HG03354 (cell line): ENCODE measurements around the gene FMN2.
"Not testable (repeated sequence)": the region's sequence is repeated elsewhere in the genome, so short reads cannot be mapped to it uniquely, and the experiment has no call there.

Experiments used
- ATAC-seq: cut with Tn5 transposase; IDR thresholded peaks from one replicate; pipeline ENCODE4 v1.9.1; 2021; ENCODE audit warnings: mild to moderate bottlenecking; ENCODE audit not compliant: unreplicated experiment, poor library complexity, severe bottlenecking

FMN2 gene

DNA sequence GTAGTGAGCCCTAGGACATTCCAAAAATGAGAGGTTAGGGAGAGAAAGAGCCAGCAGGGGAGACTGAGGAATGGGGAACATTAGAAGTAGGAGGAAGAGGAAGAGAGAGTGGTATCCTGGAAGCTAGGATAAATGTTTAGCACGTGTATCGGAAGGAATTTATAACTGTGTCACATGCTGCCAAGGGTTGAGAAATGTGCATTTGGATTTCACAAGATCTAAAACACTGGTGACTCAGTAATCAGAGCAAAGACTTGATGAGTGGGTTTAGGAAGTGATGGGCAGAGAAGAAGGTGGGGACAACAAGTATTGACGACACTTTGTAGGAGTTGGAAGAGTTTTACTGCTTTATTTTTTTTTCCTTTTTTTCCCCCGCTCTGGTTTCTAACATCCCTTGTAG is 193.9 kb downstream of the FMN2 start:
- ATAC-seq: no peak

DNA sequence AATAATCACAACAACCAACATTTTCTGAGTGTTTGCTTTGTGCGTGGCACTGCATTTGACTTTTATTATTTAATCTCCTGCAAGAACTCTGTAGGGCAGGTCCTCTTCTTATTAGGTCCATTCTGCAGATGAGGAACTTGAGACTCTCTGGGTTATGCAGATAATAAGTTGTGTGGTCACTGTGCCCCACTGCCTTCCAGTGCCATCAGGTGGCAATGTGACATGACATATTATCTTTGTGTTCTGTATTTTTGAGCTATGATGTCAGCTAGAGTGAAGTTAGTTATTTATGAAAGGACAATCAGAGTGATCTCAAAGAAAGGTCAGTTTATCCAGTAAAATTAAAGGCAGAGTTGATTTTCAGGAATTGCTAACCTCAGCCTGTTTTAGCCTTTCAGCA is 196.0 kb downstream of the FMN2 start:
- no peak for ATAC-seq

GRCh38 chr1:240293706-240294105 is 202.0 kb downstream of the FMN2 start:
- no peak for ATAC-seq

DNA sequence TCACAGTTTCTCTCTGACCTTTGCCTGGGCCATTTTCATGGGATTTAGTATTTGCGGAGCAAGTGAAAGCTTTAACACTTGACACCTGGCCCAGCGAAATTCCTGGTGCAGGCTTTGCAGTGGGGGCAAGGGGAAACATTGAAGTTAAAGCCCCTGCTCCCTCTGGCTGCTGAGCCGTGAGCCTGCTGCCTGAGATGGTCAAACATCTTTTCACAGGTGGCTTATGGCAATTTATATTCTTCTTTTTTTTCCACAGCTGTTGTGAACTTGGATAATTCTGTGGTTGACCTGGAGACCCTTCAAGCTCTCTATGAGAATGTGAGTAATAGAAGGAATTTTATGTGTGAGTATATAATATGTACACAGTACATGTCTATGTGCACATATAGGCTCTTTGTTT is 202.9 kb downstream of the FMN2 start:
- ATAC-seq: no peak

DNA sequence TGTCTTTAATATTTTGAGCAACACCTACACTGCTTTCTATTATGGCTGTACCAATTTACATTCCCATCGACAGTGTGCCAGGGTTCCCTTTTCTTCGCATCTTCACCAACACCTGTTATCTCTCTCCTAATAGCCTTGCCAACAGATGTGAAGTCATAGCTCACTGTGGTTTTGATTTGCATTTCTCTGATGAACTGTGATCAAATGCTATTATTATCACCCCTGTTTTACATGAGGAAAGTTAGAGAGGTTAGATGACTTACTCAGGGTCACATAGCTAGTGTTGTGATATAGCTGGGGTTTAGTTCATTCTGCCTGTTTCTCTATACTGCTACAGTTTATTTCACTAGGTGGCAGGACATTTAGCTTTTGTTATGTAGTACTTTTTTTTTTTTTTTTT is 204.1 kb downstream of the FMN2 start:
- ATAC-seq: no peak

DNA sequence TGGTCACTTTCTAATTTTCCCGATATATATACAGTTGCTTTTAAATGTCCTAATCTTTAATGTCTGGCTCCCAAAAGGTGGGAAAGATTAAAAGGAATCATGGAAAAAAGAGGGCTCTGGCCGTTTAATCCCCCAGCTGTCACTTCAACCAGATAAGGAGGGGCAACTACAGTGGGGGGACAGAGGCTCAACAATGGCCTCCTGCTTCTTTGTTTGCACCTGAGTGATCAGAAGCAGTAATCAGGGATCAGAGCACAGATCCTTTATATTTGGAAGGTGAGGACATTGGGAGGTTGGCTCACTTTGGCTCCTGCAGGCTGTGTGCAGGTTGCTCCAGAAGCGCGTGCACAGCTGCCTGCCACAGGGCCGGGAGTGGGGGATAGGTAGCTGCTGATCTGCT is 212.8 kb downstream of the FMN2 start:
- no peak for ATAC-seq

GRCh38 chr1:240306673-240307072 is 215.0 kb downstream of the FMN2 start:
- no peak for ATAC-seq

DNA sequence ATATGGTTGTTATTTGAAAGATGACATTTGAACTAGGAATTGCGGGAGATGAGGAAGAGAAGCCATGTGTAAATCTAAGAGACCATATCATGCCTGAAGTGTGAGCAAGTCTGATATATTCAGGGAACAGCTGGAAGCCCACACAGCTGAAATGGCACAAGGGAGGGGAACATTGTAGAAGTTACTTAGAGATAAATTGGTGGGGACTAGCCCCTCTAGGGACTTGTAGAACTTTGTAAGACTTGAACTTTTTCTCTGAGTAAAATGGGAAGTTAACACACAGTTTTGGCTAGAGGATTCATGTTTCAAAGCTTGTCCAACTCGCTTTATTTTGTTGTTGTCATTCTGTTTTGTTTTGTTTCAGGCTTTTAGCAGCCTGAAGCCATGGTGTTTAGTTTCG is 216.4 kb downstream of the FMN2 start:
- ATAC-seq: no peak

GRCh38 chr1:240309769-240310168 is 218.1 kb downstream of the FMN2 start:
- ATAC-seq: no peak

GRCh38 chr1:240310226-240310925 is 218.7 kb downstream of the FMN2 start:
- no peak for ATAC-seq

DNA sequence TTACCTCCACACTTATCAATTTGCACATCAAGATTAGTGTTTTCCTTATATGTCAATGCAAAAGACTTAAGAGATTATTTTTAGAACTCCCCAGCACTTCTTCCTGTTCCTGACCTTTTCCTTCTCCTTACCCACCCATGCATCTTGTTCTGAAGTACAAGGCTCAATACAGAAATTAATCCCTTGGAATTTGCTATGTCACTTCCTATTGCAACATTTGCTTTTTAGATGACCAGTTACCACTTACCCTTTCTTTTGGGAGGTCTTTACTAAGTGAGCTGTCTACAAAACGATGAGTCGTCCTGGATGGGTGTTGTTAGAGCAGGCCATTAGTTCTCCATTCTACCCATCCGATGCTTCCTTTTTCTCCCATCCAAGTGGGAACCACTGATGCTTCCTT is 221.2 kb downstream of the FMN2 start:
- no peak for ATAC-seq

DNA sequence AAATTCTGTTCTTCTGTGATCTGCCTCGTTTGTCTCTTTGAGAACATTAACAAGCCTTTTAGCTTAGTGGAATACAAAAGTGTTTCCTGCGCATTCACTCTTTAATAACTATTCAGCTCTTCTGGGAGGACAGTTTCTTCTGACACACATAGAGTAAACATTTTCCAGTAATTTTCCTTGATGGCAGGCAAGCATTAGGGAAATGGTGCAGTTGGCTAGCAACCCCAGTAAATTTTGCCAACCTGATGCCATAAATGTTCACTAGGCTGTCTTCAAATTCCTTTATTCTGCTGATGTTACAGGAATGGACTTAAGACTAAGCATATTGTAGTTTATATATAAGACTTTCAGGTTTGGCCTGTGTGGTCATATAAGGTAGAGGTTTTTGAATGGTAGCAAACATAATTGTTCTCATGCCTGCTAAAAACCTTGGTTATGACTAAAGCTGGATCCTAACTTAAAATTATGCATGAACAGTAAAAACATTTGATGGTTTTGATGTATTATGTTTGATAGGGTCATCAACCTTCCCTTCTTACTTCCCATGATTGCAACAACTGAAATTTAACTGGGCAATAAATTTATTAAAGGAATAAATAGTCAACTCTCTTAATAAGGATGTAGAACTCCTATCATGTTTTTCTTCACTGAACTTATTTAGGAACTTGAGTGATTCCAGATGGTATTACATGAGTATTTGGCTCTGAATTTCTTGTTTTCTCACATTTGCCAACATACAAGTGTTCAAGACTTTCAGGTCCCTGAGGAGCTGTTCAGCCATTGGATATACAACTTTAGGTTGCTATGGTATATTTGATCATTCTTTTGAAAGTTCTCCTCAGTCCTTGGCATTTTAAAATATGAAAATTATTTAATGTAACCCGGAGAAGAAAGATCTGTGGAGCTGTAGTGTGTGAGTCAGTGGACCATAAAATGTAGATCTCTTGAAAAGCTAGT is 223.4 kb downstream of the FMN2 start:
- ATAC-seq: no peak

DNA sequence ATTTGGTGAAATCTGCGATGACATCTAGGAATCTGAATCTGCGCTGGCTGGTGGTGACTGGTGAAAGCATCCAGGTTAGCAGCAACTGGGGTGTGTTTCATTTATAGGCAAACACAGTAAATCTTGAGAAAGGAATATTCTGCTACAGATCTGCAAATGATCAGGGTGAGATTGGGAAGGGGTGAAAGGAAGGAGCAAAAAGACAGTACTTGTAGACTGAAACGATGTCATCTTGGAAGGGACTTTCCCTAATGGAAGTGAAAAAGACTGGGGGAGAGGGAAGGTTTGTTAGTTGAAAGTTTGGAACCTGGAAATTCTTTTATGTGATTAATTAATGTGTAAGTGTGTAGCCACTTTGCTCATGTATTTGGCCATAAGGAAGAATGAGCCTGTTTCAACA is 228.3 kb downstream of the FMN2 start:
- ATAC-seq: no peak

DNA sequence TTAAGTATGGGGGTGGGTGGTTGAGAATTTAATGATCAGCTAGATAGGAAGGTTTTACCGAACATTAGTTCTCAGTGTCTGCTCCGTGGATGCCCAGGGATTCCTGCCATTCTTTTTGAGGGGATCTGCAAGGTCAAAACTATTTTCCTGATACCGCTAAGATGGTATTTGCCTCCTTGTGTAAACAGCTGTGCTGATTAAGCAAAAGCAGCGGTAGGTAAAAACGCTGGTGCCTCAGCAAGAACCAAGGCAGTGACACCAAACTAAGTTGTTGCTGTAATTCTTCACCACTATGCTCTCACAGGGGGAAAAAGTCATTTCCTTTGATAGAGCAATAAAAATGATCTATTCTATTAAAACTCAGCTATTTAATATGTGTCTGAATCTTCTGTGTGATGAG is 229.0 kb downstream of the FMN2 start:
- ATAC-seq: no peak

GRCh38 chr1:240322943-240323342 is 231.3 kb downstream of the FMN2 start:
- ATAC-seq: no peak

DNA sequence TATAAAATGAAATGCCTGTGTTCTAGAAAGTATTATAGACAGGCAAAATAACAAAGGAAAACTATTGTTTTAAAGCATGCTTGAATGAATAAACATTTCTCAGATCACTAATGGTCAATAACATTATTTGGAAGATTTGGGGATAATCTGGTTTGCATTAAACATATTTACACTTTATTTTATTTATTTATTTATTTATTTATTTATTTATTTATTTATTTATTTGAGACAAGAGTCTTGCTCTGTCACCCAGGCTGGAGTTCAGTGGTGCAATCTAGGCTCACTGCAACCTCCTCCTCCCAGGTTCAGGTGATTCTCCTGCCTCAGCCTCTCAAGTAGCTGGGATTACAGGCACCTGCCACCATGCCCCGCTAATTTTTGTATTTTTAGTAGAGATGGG is 236.7 kb downstream of the FMN2 start:
- ATAC-seq: not testable (repeated sequence)

- ATAC-seq: no peak
Observed at GRCh38 chr1:240329443-240329842, 237.8 kb downstream of the FMN2 start.

DNA sequence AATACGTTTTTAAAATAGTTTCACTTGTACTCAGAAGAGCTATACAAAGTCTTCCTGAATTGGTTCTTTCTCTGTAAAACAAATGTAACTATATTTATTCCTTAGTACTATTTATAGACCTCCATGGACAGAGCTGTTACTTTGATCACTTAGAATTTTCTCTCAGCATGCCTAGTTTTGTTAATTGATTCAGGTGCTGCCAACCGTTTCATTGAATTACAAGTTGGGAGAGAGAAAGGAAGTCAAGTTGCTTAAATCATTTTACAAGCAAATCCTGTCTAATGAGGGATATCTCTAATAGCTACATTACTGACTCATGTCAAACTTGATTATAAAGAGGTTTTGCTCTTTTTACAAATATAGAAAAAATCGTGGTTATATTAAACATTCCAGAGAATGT is 241.0 kb downstream of the FMN2 start:
- no peak for ATAC-seq

DNA sequence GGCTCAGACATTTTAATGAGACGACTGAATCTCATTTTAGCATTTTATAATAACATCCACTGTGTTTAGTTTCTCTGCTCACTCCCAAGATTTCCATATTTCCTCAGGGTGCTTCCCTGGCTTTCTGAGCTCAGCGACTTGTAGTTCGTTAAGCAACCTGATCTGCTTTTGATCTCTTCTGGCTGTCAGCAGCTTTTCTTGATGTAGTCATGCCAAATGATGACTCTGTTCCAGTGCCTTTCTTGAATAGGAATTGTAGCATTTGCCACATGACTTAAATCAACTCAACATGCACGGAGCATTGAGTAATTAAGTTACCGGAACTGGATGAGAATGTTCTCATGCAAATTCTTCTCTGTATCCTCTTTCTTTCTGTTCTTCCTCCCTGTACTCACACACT is 246.1 kb downstream of the FMN2 start:
- no peak for ATAC-seq

GRCh38 chr1:240338837-240339236 is 247.2 kb downstream of the FMN2 start:
- ATAC-seq: no peak
